Measurements from ENCODE around the gene CBFA2T2. TPM values are rescaled to one million over a fixed set of nuclear protein-coding genes. Genes with fewer than 3 reads are reported as not detected.
"Not testable (repeated sequence)": the region's sequence is repeated elsewhere in the genome, so short reads cannot be mapped to it uniquely, and the experiment has no call there.

The CBFA2T2 gene
- total and polyA plus RNA-seq, 2 of the 4 experiments (the other 2 are of a cell fraction) = 3.8 to 6.2 TPM

DNA sequence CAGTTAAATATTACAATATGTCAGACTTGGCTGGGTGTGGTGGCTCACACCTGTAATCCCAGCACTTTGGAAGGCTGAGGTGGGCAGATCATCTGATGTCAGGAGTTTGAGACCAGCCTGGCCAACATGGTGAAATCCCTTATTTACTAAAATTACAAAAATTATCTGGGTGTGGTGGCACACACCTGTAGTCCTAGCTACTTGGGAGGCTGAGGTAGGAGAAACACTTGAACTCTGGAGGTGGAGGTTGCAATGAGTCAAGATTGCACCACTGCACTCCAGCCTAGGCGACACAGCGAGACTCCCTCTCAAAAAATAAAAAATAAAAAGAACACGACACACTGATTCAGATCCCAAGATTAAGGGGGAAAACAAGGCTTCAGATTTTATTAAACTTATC is 19.2 kb downstream of the CBFA2T2 start:
- H2AK9ac ChIP-seq (replicated peaks; ENCODE audit: low read depth, low read length, poor library complexity); BruUV-seq (replicated peaks); DNase-seq; H3K27me3 ChIP-seq (ENCODE audit: control insufficient read depth, insufficient read depth, low read length); H3K56ac ChIP-seq (ENCODE audit: extremely low read depth, insufficient read depth, low read length); H2BK5ac ChIP-seq (ENCODE audit: low read depth, low read length, poor library complexity, severe bottlenecking); H4K8ac ChIP-seq (ENCODE audit: low read depth in 2 of 2, low read length in 2 of 2); H3K23ac ChIP-seq (ENCODE audit: low read depth, low read length); H2BK20ac ChIP-seq (ENCODE audit: low read depth, low read length); H3K36me3 ChIP-seq (ENCODE audit: control insufficient read depth, insufficient read depth, low read length); H2BK120ac ChIP-seq (ENCODE audit: low read depth, low read length); H3K14ac ChIP-seq (replicated peaks; ENCODE audit: low read depth, low read length); H2BK15ac ChIP-seq (ENCODE audit: low read depth, low read length); H3K4me2 ChIP-seq (ENCODE audit: low read depth, low read length); H3K4me3 ChIP-seq (ENCODE audit: insufficient read depth, low read depth, low read length); H2AK5ac ChIP-seq (ENCODE audit: low read depth, low read length); dilution Hi-C loops (cut with HindIII; ENCODE audit: low sequenced_read_pairs, unreplicated experiment); H3K4me1 ChIP-seq (ENCODE audit: control insufficient read depth, insufficient read depth, low read length); POLR2A ChIA-PET (ENCODE audit: unreplicated experiment); H3K9ac ChIP-seq (ENCODE audit: low read depth, low read length); in situ Hi-C loops (cut with MboI; ENCODE audit: low sequenced_read_pairs); H3K27ac ChIP-seq (ENCODE audit: insufficient read depth, low read length); H4K91ac ChIP-seq (ENCODE audit: insufficient read depth, low read depth, low read length); H4K5ac ChIP-seq (ENCODE audit: low read depth, low read length); H3K18ac ChIP-seq (ENCODE audit: low read depth, low read length); H3K9me1 ChIP-seq (ENCODE audit: insufficient read depth, low read length); H2AFZ ChIP-seq (replicated peaks; ENCODE audit: low read length, poor library complexity); intact Hi-C loops (cut with micrococcal nuclease); ATAC-seq (ENCODE audit: low read depth); H4K20me1 ChIP-seq (ENCODE audit: insufficient read depth, low read length); H3K9me3 ChIP-seq (ENCODE audit: control insufficient read depth, insufficient read depth, low read length); H3K4ac ChIP-seq (ENCODE audit: low read depth, low read length): not testable (repeated sequence)
- no CpG with 5 or more reads among the region's 3 CpGs for WGBS, 2 experiments (ENCODE audit: extremely low coverage in 2 of 2, insufficient read length in 1 of 2)
- H3K79me1 ChIP-seq (ENCODE audit: low read depth in 1 of 2, low read length in 2 of 2) = peaks cover 22 to 51% of the 10 kb centered on the region in 2 experiments
- CTCF ChIA-PET = interaction anchor here (0.6 kb wide), 1 partner anchor 13 kb away, joined by 3 read pairs; no protein-coding TSS in a partner anchor

DNA sequence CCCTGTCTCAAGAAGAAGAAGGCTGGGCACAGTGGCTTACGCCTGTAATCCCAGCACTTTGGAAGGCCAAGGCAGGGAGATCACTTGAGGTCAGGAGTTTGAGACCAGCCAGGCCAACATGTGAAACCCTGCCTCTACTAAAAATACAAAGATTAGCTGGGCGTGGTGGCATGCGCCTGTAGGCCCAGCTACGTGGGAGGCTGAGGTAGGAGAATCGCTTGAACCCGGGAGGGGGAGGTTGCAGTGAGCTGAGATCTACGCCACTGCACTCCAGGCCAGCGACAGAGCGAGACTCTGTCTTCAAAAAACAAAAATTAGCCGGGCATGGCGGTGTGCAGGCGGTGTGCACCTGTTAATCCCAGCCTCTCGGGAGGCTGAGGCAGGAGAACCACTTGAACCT is 22.0 kb downstream of the CBFA2T2 start:
- H3K9me1 ChIP-seq (ENCODE audit: insufficient read depth, low read length); H2AFZ ChIP-seq (replicated peaks; ENCODE audit: low read length, poor library complexity); H2BK15ac ChIP-seq (ENCODE audit: low read depth, low read length); in situ Hi-C loops (cut with MboI; ENCODE audit: low sequenced_read_pairs); H3K36me3 ChIP-seq (ENCODE audit: control insufficient read depth, insufficient read depth, low read length); H4K5ac ChIP-seq (ENCODE audit: low read depth, low read length); DNase-seq; ATAC-seq (ENCODE audit: low read depth); H2BK20ac ChIP-seq (ENCODE audit: low read depth, low read length); H3K4me1 ChIP-seq (ENCODE audit: control insufficient read depth, insufficient read depth, low read length); H4K20me1 ChIP-seq (ENCODE audit: insufficient read depth, low read length); H3K4ac ChIP-seq (ENCODE audit: low read depth, low read length); H2BK5ac ChIP-seq (ENCODE audit: low read depth, low read length, poor library complexity, severe bottlenecking); H3K4me3 ChIP-seq (ENCODE audit: insufficient read depth, low read depth, low read length); H3K4me2 ChIP-seq (ENCODE audit: low read depth, low read length); H2AK9ac ChIP-seq (replicated peaks; ENCODE audit: low read depth, low read length, poor library complexity); CTCF ChIA-PET; H3K23ac ChIP-seq (ENCODE audit: low read depth, low read length); H2AK5ac ChIP-seq (ENCODE audit: low read depth, low read length); H3K18ac ChIP-seq (ENCODE audit: low read depth, low read length); H3K14ac ChIP-seq (replicated peaks; ENCODE audit: low read depth, low read length); H2BK120ac ChIP-seq (ENCODE audit: low read depth, low read length); H3K56ac ChIP-seq (ENCODE audit: extremely low read depth, insufficient read depth, low read length); H3K27ac ChIP-seq (ENCODE audit: insufficient read depth, low read length); POLR2A ChIA-PET (ENCODE audit: unreplicated experiment); dilution Hi-C loops (cut with HindIII; ENCODE audit: low sequenced_read_pairs, unreplicated experiment); BruUV-seq (replicated peaks); H3K9me3 ChIP-seq (ENCODE audit: control insufficient read depth, insufficient read depth, low read length); H3K9ac ChIP-seq (ENCODE audit: low read depth, low read length); H4K91ac ChIP-seq (ENCODE audit: insufficient read depth, low read depth, low read length); H4K8ac ChIP-seq (ENCODE audit: low read depth in 2 of 2, low read length in 2 of 2); H3K27me3 ChIP-seq (ENCODE audit: control insufficient read depth, insufficient read depth, low read length): not testable (repeated sequence)
- peaks cover 17 to 48% of the 10 kb centered on the region in 2 experiments for H3K79me1 ChIP-seq (ENCODE audit: low read depth in 1 of 2, low read length in 2 of 2)
- intact Hi-C loops (cut with micrococcal nuclease) = loop anchor here (10.0 kb wide), 1 partner anchor 57 kb away; no protein-coding TSS in a partner anchor
- WGBS, 2 experiments (ENCODE audit: extremely low coverage in 2 of 2, insufficient read length in 1 of 2) = 98% methylated on average over 9 of the region's 13 CpGs; no CpG with 5 or more reads in 1 of the 2 experiments

Measured in IMR-90 (cell line).